ENCODE results near the gene KLHL22.

GRCh38 chr22:20528405-20528978, 32.9 kb upstream of the KLHL22 start:
- TF ChIP-seq CTCF (IDR thresholded peaks at IDR 0.05; ENCODE audit: low read depth, low read length, poor library complexity, severe bottlenecking) (no peak), EZH2phosphoT487 (IDR thresholded peaks at IDR 0.05; ENCODE audit: borderline replicate concordance, low read length) (no peak)

Measured in DOHH2 (cell line).